ACC112 (cell line): Measurements from ENCODE around the gene SORBS1.

Experiments used
- H2AFZ ChIP-seq: fragments of 200-600 bp; sonication (generic); one replicate; pipeline ENCODE4 v1.6.0; 2017; ENCODE audit warnings: antibody characterized with exemption, low read length; ENCODE audit not compliant: unreplicated experiment
- H3K27ac ChIP-seq: fragments of 200-600 bp; sonication (generic); 2 replicates; pipeline ENCODE4 v1.5.1; 2014; ENCODE audit warnings: low read depth, mild to moderate bottlenecking, antibody characterized with exemption, low read length, moderate library complexity
- H3K27me3 ChIP-seq: fragments of 200-600 bp; sonication (generic); 2 replicates; pipeline ENCODE4 v1.6.1; 2014; ENCODE audit warnings: mild to moderate bottlenecking, antibody characterized with exemption, low read length, moderate library complexity, mixed read lengths; ENCODE audit not compliant: insufficient read depth
- H3K36me3 ChIP-seq: fragments of 200-600 bp; sonication (generic); 2 replicates; pipeline ENCODE4 v1.6.1; 2016; ENCODE audit warnings: mild to moderate bottlenecking, antibody characterized with exemption, low read length, moderate library complexity, mixed read lengths; ENCODE audit not compliant: insufficient read depth
- H3K4me1 ChIP-seq: fragments of 200-600 bp; sonication (generic); one replicate; pipeline ENCODE4 v1.6.1; 2016; ENCODE audit warnings: low read length, mixed read lengths; ENCODE audit not compliant: insufficient read depth, unreplicated experiment, control insufficient read depth
- H3K4me3 ChIP-seq: fragments of 200-600 bp; sonication (generic); 2 replicates; pipeline ENCODE4 v1.5.1; 2014; ENCODE audit warnings: mild to moderate bottlenecking, low read depth, low read length
- H3K79me2 ChIP-seq: fragments of 200-600 bp; sonication (generic); one replicate; pipeline ENCODE4 v1.6.0; 2016; ENCODE audit warnings: low read length; ENCODE audit not compliant: control insufficient read depth, unreplicated experiment, insufficient read depth

SORBS1 gene

DNA sequence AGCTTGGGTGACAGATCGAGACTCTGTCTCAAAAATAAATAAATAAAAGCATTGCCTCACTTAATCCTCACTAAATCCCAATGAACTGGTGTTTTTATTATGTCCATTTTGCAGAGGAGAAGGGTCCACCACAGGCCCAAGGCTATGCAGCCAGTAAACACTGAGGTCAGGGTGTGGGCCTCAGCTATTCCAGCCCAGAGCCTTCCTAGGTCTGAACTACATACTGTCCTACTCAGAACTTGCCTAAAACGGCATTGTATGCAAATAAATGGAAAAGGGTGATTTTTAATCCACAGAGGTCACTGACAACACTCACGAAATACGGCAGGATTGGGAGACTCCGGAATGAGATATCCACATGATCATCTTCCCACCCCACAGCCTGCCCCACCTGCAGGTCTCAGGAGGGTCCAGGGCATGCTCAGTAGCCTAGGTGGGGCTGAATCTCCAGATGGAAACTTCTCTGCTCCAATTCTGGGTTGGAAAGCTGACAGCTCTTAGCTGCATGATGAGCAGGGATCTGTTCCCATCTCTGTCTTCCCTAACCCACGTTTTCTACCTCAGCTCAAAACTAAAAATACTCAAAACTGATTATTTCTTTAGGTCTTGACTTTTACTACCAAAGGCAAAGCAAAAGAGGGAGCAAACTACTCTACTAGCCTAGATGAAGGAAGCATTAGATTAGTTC, 121.0 kb downstream of the SORBS1 start:
- Histone ChIP-seq H3K27ac (no peak overlapping the region), H3K79me2 (no peaks in the 10 kb centered on the region), H3K36me3 (no peaks in the 10 kb centered on the region), H3K4me3 (no peak overlapping the region), H3K4me1 (peaks cover 4% of the 10 kb centered on the region), H2AFZ (no peak overlapping the region), H3K27me3 (0 out of 2 replicates have a peak, but pooled peaks cover 3% of the 10 kb centered on the region)

GRCh38 chr10:95438781-95439180, 122.4 kb downstream of the SORBS1 start:
- no peaks in the 10 kb centered on the region for H3K36me3 ChIP-seq
- H3K27me3 ChIP-seq = 0 out of 2 replicates have a peak, but pooled peaks cover 3% of the 10 kb centered on the region
- no peak overlapping the region for H3K4me3 ChIP-seq
- H3K79me2 ChIP-seq = no peaks in the 10 kb centered on the region
- H3K27ac ChIP-seq = no peak overlapping the region
- no peaks in the 10 kb centered on the region for H3K4me1 ChIP-seq
- no peak overlapping the region for H2AFZ ChIP-seq

GRCh38 chr10:95437669-95438068, 123.5 kb downstream of the SORBS1 start:
- Histone ChIP-seq H3K27me3 (0 out of 2 replicates have a peak, but pooled peaks cover 3% of the 10 kb centered on the region), H3K79me2 (no peaks in the 10 kb centered on the region), H3K36me3 (no peaks in the 10 kb centered on the region), H3K27ac (no peak overlapping the region), H2AFZ (no peak overlapping the region), H3K4me3 (no peak overlapping the region), H3K4me1 (no peaks in the 10 kb centered on the region)

- Histone ChIP-seq H3K4me3 (no peak overlapping the region), H2AFZ (no peak overlapping the region), H3K4me1 (no peaks in the 10 kb centered on the region), H3K36me3 (no peaks in the 10 kb centered on the region), H3K27me3 (no peaks in the 10 kb centered on the region), H3K27ac (no peak overlapping the region), H3K79me2 (no peaks in the 10 kb centered on the region)
Measured at GRCh38 chr10:95435548-95436279, 125.5 kb downstream of the SORBS1 start.

DNA sequence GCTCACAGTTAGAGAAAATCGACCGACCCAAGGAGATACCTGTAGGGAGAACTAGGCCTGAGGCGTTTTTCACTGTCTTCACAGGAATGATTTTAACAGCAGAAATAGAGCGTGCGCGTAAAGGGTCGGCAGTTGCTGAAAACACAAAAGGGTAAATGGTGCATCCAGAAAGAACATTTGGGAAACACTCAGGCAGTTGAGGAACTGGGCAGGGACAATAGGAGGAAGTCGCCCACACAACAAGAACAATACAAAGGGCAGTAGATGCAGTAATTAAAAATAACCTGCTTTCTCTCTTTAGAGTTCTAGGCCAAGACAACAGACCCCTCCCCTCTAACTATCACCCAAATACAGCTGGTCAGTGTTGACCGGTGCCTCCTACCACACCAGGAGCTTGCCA, 126.6 kb downstream of the SORBS1 start:
- Histone ChIP-seq H3K27me3 (peaks cover 3% of the 10 kb centered on the region; the same call in 1 of the 2 replicates), H3K4me1 (no peaks in the 10 kb centered on the region), H3K27ac (no peak overlapping the region), H3K79me2 (no peaks in the 10 kb centered on the region), H3K36me3 (no peaks in the 10 kb centered on the region), H2AFZ (no peak overlapping the region), H3K4me3 (no peak overlapping the region)

- H3K4me3 ChIP-seq = no peak overlapping the region
- H3K27ac ChIP-seq = no peak overlapping the region
- no peak overlapping the region for H2AFZ ChIP-seq
- H3K4me1 ChIP-seq = no peaks in the 10 kb centered on the region
- H3K79me2 ChIP-seq = no peaks in the 10 kb centered on the region
- peaks cover 18% of the 10 kb centered on the region for H3K27me3 ChIP-seq
- H3K36me3 ChIP-seq = no peaks in the 10 kb centered on the region
Measured at GRCh38 chr10:95431900-95432342, 129.2 kb downstream of the SORBS1 start.

GRCh38 chr10:95430231-95430951, 130.8 kb downstream of the SORBS1 start:
- no peaks in the 10 kb centered on the region for H3K4me1 ChIP-seq
- H3K27me3 ChIP-seq = peaks cover 32% of the 10 kb centered on the region
- no peak overlapping the region for H2AFZ ChIP-seq
- H3K79me2 ChIP-seq = no peaks in the 10 kb centered on the region
- no peak overlapping the region for H3K27ac ChIP-seq
- H3K36me3 ChIP-seq = no peaks in the 10 kb centered on the region
- H3K4me3 ChIP-seq = no peak overlapping the region

- Histone ChIP-seq H3K4me1 (no peaks in the 10 kb centered on the region), H3K27ac (no peak overlapping the region), H3K36me3 (no peaks in the 10 kb centered on the region), H3K27me3 (peaks cover 37% of the 10 kb centered on the region), H3K4me3 (no peak overlapping the region), H3K79me2 (no peaks in the 10 kb centered on the region), H2AFZ (no peak overlapping the region)
Measured at GRCh38 chr10:95429639-95430038, 131.5 kb downstream of the SORBS1 start.

DNA sequence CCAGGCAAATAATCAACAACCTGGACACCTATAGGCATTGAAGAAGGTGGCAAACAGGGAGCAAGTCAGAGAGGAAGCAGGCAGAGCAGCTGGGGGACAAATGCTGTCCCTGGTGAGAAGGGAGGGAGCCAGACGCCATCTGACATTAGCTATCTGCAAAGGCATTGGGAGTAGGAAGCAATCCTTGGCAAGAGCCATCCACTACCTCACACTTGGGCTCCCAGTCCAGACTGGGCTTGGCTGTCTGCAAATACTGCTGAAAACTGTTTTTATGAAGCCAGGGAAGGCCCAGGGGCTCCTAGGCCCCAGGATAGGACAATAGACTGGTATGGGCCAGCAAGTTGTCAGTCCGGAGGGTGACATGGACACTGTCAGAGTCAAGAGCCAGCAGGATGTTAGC, 132.5 kb downstream of the SORBS1 start:
- Histone ChIP-seq H3K27ac (no peak overlapping the region), H3K79me2 (no peaks in the 10 kb centered on the region), H2AFZ (no peak overlapping the region), H3K4me1 (no peaks in the 10 kb centered on the region), H3K36me3 (no peaks in the 10 kb centered on the region), H3K27me3 (peaks cover 37% of the 10 kb centered on the region), H3K4me3 (no peak overlapping the region)

DNA sequence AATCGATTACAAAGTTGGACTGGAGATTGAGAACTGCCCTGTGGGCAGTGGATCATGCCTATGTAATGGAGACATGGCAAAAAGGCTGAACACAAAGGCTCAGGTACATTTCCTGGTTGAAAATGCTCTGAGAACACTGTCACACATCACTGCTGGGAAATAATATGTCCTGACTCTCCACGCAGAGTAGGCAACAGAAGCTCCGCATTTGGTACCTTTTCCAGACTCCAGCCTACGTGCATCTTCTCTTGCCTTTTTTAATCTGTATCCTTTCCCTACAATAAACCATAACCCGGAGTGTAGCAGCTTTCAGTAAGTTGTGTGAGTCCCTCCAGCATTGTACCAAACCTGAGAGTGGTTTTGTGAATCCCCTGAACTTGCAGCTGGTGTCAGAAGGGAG, 134.7 kb downstream of the SORBS1 start:
- Histone ChIP-seq H3K79me2 (no peaks in the 10 kb centered on the region), H3K4me1 (no peaks in the 10 kb centered on the region), H3K36me3 (no peaks in the 10 kb centered on the region), H3K4me3 (no peak overlapping the region), H2AFZ (no peak overlapping the region), H3K27ac (no peak overlapping the region), H3K27me3 (peaks cover 47% of the 10 kb centered on the region)
